CD14-positive monocyte (primary cell): ENCODE measurements around the gene ARPC1B. TPM values are rescaled to one million over a fixed set of nuclear protein-coding genes. Genes with fewer than 3 reads are reported as not detected.
"Not testable (repeated sequence)": the region's sequence is repeated elsewhere in the genome, so short reads cannot be mapped to it uniquely, and the experiment has no call there.

ENCODE experiments used
- DNase-seq, 3 donors: peaks; one replicate each; pipeline ENCODE4 v3.0.0-alpha.2; 2011 to 2022
- H2AFZ ChIP-seq: 2 replicates; pipeline ENCODE4 v1.6.0; 2012; ENCODE audit warnings: mild to moderate bottlenecking, low read depth, low read length, inconsistent platforms; ENCODE audit not compliant: insufficient read depth, poor library complexity, severe bottlenecking
- H3K27ac ChIP-seq, 2 donors: 1 replicate in 1 of 2; 2 replicates in 1 of 2; pipeline ENCODE4 v1.5.1; 2012 to 2013; ENCODE audit warnings: low read length in 2 of 2, control low read depth in 1 of 2, inconsistent platforms in 1 of 2, low read depth in 1 of 2, mild to moderate bottlenecking in 1 of 2
- H3K27me3 ChIP-seq, 2 donors: one replicate each; pipeline versions ENCODE4 v1.6.0 to v1.6.1; 2011 to 2013; ENCODE audit warnings: low read length in 2 of 2; ENCODE audit not compliant: control insufficient read depth in 2 of 2, insufficient read depth in 2 of 2
- H3K36me3 ChIP-seq, 2 donors: replicated peaks in 1 of 2; 1 replicate in 1 of 2; 2 replicates in 1 of 2; pipeline versions ENCODE4 v1.5.1 to v1.6.1; 2012 to 2013; ENCODE audit warnings: low read length in 2 of 2, control low read depth in 1 of 2, inconsistent platforms in 1 of 2, mild to moderate bottlenecking in 1 of 2; ENCODE audit not compliant: insufficient read depth in 2 of 2, control insufficient read depth in 1 of 2
- H3K4me1 ChIP-seq, 2 donors: 1 replicate in 1 of 2; 2 replicates in 1 of 2; pipeline versions ENCODE4 v1.5.1 to v1.6.1; 2012 to 2013; ENCODE audit warnings: low read length in 2 of 2, control low read depth in 1 of 2, inconsistent platforms in 1 of 2, mild to moderate bottlenecking in 1 of 2, moderate library complexity in 1 of 2; ENCODE audit not compliant: insufficient read depth in 2 of 2, control insufficient read depth in 1 of 2
- H3K4me2 ChIP-seq: replicated peaks from 2 replicates; pipeline ENCODE3; 2012; ENCODE audit warnings: low read length, moderate library complexity, mild to moderate bottlenecking; ENCODE audit not compliant: poor library complexity, severe bottlenecking; ENCODE audit errors: extremely low read depth
- H3K4me3 ChIP-seq, 3 experiments: fragments of 200-600 bp in 1 of 3; sonication (generic) in 1 of 3; replicated peaks in 1 of 3; 1 replicate in 2 of 3; 2 replicates in 1 of 3; pipeline ENCODE4 v1.5.1; 2011 to 2013; ENCODE audit warnings: low read length in 3 of 3, mild to moderate bottlenecking in 3 of 3, control low read depth in 2 of 3, low read depth in 2 of 3, inconsistent platforms in 1 of 3, moderate library complexity in 1 of 3
- H3K79me2 ChIP-seq: 2 replicates; pipeline ENCODE4 v1.6.0; 2012; ENCODE audit warnings: mild to moderate bottlenecking, control low read depth, inconsistent platforms, low read length, moderate library complexity; ENCODE audit not compliant: insufficient read depth
- H3K9ac ChIP-seq: 2 replicates; pipeline ENCODE4 v1.6.0; 2017; ENCODE audit warnings: low read length, mild to moderate bottlenecking; ENCODE audit not compliant: insufficient read depth, poor library complexity, severe bottlenecking
- H3K9me3 ChIP-seq, 2 donors: replicated peaks in 1 of 2; 1 replicate in 1 of 2; 2 replicates in 1 of 2; pipeline versions ENCODE4 v1.5.1 to v1.6.1; 2012 to 2013; ENCODE audit warnings: low read length in 2 of 2, control low read depth in 1 of 2; ENCODE audit not compliant: control insufficient read depth in 1 of 2, insufficient read depth in 1 of 2
- H4K20me1 ChIP-seq: 2 replicates; pipeline ENCODE4 v1.6.0; 2012; ENCODE audit warnings: mild to moderate bottlenecking, low read length, control low read depth, moderate library complexity; ENCODE audit not compliant: insufficient read depth
- H3K27ac Mint-ChIP-seq, 7 donors: one replicate each; pipeline ENCODE4 v1.8.0; 2020; ENCODE audit warnings: mild to moderate bottlenecking in 7 of 7, mixed read lengths in 7 of 7, moderate library complexity in 6 of 7, inconsistent platforms in 2 of 7
- H3K27me3 Mint-ChIP-seq, 3 donors: one replicate each; pipeline ENCODE4 v1.8.0; 2021 to 2022; ENCODE audit warnings: low read depth in 3 of 3, mild to moderate bottlenecking in 3 of 3, mixed read lengths in 3 of 3, moderate library complexity in 3 of 3, inconsistent platforms in 1 of 3
- H3K36me3 Mint-ChIP-seq, 2 donors: one replicate each; pipeline ENCODE4 v1.8.0; 2020; ENCODE audit warnings: mixed read lengths in 2 of 2, inconsistent platforms in 1 of 2, mild to moderate bottlenecking in 1 of 2
- H3K4me1 Mint-ChIP-seq: one replicate; pipeline ENCODE4 v1.8.0; 2020; ENCODE audit warnings: mild to moderate bottlenecking, mixed read lengths
- H3K4me3 Mint-ChIP-seq, 2 donors: one replicate each; pipeline ENCODE4 v1.8.0; 2020; ENCODE audit warnings: mild to moderate bottlenecking in 2 of 2, mixed read lengths in 2 of 2, moderate library complexity in 1 of 2
- H3K9me3 Mint-ChIP-seq, 7 donors: one replicate each; pipeline ENCODE4 v1.8.0; 2020 to 2022; ENCODE audit warnings: mixed read lengths in 7 of 7, mild to moderate bottlenecking in 6 of 7, moderate library complexity in 6 of 7, inconsistent platforms in 2 of 7
- WGBS: methylation state at CpG from one replicate; pipeline ENCODE4 v1.1.5; 2013; ENCODE audit warnings: missing lambda C conversion rate; ENCODE audit not compliant: insufficient coverage; 5-methylcytosine and 5-hydroxymethylcytosine counted together
- intact Hi-C, 2 donors: fragments of 100-400 bp; cut with micrococcal nuclease; formaldehyde crosslinking; loops; one replicate each; pipeline versions ENCODE4 v1.15.0 to v1.15.1; 2023
- polyA plus RNA-seq, 3 donors: library from polyadenylated mRNA; depleted of rRNA in 1 of 3; unstranded in 2 of 3; stranded (reverse) in 1 of 3; fragments of 300-500 nt in 2 of 3; fragments of >200 nt in 1 of 3; fragmentation: Illumina TruSeq in 2 of 3; gene quantifications; 1 replicate in 2 of 3; 2 replicates in 1 of 3; pipeline ENCODE4 v1.2.3, GENCODE V29; 2012 to 2021
- TF ChIP-seq, protein P1 (sequence below): fragments of 200-600 bp; IDR thresholded peaks from one replicate; pipeline ENCODE4 v1.8.0; 2022; ENCODE audit warnings: antibody characterized with exemption, mild to moderate bottlenecking

The ARPC1B gene
- polyA plus RNA-seq, 3 donors: 1,179 to 1,362 (median 1,282) TPM

DNA sequence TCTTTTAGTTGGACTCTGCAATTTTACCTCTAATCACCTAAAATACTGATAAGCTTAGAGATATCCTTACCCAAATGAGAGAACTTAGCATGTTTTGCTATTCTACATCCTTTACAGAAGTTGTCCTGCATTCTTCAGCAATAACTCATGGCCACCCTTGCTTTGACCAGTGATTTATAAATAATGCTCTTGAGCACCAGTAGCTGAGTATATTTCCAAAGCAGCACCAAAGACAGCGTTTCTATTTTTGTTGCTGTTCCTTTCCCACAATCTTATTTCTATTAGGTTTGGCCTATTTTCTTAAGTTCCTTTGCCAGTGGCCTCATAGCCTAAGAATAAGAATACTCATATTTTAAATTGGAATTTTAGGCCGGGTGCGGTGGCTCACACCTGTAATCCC, 33.9 kb upstream of the ARPC1B start:
- peaks cover 72 to 92% of the 10 kb centered on the region in 2 donors for H3K36me3 Mint-ChIP-seq
- TF ChIP-seq, protein P1, sequence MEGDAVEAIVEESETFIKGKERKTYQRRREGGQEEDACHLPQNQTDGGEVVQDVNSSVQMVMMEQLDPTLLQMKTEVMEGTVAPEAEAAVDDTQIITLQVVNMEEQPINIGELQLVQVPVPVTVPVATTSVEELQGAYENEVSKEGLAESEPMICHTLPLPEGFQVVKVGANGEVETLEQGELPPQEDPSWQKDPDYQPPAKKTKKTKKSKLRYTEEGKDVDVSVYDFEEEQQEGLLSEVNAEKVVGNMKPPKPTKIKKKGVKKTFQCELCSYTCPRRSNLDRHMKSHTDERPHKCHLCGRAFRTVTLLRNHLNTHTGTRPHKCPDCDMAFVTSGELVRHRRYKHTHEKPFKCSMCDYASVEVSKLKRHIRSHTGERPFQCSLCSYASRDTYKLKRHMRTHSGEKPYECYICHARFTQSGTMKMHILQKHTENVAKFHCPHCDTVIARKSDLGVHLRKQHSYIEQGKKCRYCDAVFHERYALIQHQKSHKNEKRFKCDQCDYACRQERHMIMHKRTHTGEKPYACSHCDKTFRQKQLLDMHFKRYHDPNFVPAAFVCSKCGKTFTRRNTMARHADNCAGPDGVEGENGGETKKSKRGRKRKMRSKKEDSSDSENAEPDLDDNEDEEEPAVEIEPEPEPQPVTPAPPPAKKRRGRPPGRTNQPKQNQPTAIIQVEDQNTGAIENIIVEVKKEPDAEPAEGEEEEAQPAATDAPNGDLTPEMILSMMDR: no peak
- Histone ChIP-seq H3K9me3 (no peaks in the 10 kb centered on the region), H4K20me1 (peaks cover 83% of the 10 kb centered on the region), H3K27me3 (no peaks in the 10 kb centered on the region), H2AFZ (no peak overlapping the region), H3K4me1 (no peaks in the 10 kb centered on the region), H3K4me3 (no peak overlapping the region), H3K9ac (no peak overlapping the region), H3K79me2 (peaks cover 62% of the 10 kb centered on the region), H3K36me3 (peaks cover 89 to 91% of the 10 kb centered on the region in 2 donors), H3K4me2 (no peak overlapping the region), H3K27ac (no peak overlapping the region)
- DNase-seq: no peak
- no peak overlapping the region for H3K4me3 Mint-ChIP-seq
- H3K9me3 Mint-ChIP-seq: no peaks in the 10 kb centered on the region
- whole genome bisulfite sequencing: no CpG with 5 or more reads among the region's 3 CpGs
- H3K27ac Mint-ChIP-seq: no peak overlapping the region
- H3K27me3 Mint-ChIP-seq: no peaks in the 10 kb centered on the region
- no peaks in the 10 kb centered on the region for H3K4me1 Mint-ChIP-seq
- intact Hi-C loops: no loop called here

GRCh38 chr7:99344061-99344647, 30.4 kb upstream of the ARPC1B start:
- Histone ChIP-seq H3K79me2 (peaks cover 46% of the 10 kb centered on the region), H2AFZ (no peak overlapping the region), H4K20me1 (peaks cover 61% of the 10 kb centered on the region), H3K36me3 (peaks cover 89 to 90% of the 10 kb centered on the region in 2 donors), H3K4me2 (no peak overlapping the region), H3K9ac (no peak overlapping the region), H3K27ac (peak overlapping the region in 1 of 2 donors; percentile 43), H3K4me1 (no peaks in the 10 kb centered on the region), H3K27me3 (no peaks in the 10 kb centered on the region), H3K9me3 (no peaks in the 10 kb centered on the region), H3K4me3 (no peak overlapping the region)
- no peak for DNase-seq
- no peaks in the 10 kb centered on the region for H3K4me1 Mint-ChIP-seq
- TF ChIP-seq, protein P1: no peak
- no peaks in the 10 kb centered on the region for H3K9me3 Mint-ChIP-seq
- WGBS: 100% methylated on average over 6 of the region's 13 CpGs
- peaks cover 66 to 97% of the 10 kb centered on the region in 2 donors for H3K36me3 Mint-ChIP-seq
- H3K4me3 Mint-ChIP-seq: no peak overlapping the region
- no peaks in the 10 kb centered on the region for H3K27me3 Mint-ChIP-seq
- peak overlapping the region in 3 of 7 donors; percentile 14 to 50 (median 30) for H3K27ac Mint-ChIP-seq
- intact Hi-C loops: no loop called here

GRCh38 chr7:99350641-99351040, 23.9 kb upstream of the ARPC1B start:
- peaks cover 90 to 96% of the 10 kb centered on the region in 2 donors for H3K36me3 ChIP-seq

More at GRCh38 chr7:99350641-99351040, 23.9 kb upstream of the ARPC1B start:
- WGBS: no CpG with 5 or more reads among the region's 3 CpGs
- H3K9me3 ChIP-seq, H3K27me3 Mint-ChIP-seq, H3K9me3 Mint-ChIP-seq, intact Hi-C loops, H3K4me1 ChIP-seq, DNase-seq, H3K4me3 Mint-ChIP-seq, H3K4me1 Mint-ChIP-seq, H3K27ac ChIP-seq, H3K4me3 ChIP-seq, H2AFZ ChIP-seq, H3K4me2 ChIP-seq, H3K9ac ChIP-seq, H3K27me3 ChIP-seq: not testable (repeated sequence)
- Mint-ChIP-seq H3K27ac (peak overlapping the region in 2 of 7 donors; percentile 25 to 82), H3K36me3 (peaks cover 51 to 91% of the 10 kb centered on the region in 2 donors)
- peaks cover 42% of the 10 kb centered on the region for H4K20me1 ChIP-seq
- H3K79me2 ChIP-seq: peaks cover 20% of the 10 kb centered on the region
